Right lobe of liver (tissue), 4 donors: ENCODE data around the gene ST6GALNAC6.
"Not testable (repeated sequence)": the region's sequence is repeated elsewhere in the genome, so short reads cannot be mapped to it uniquely, and the experiment has no call there.

ENCODE experiments used
- POLR2A ChIP-seq: fragments of 450-650 bp; IDR thresholded peaks from one replicate; pipeline ENCODE4 v1.6.1; 2017; ENCODE audit warnings: antibody characterized with exemption, mild to moderate bottlenecking
- TF ChIP-seq, protein P1 (sequence below), 4 donors: fragments of 200-600 bp in 3 of 4; fragments of 450-650 bp in 1 of 4; IDR thresholded peaks; one replicate each; pipeline versions ENCODE4 v1.5.1 to v1.8.0; 2016 to 2022; ENCODE audit warnings: antibody characterized with exemption in 4 of 4, mild to moderate bottlenecking in 2 of 4
- donor health status: DM: no; HTN: no; CAD: no.
- donor health status: DM: no; HTN: no; CAD: no.
- donor health status: DM: no; HTN: yes; CAD: no.

DNA sequence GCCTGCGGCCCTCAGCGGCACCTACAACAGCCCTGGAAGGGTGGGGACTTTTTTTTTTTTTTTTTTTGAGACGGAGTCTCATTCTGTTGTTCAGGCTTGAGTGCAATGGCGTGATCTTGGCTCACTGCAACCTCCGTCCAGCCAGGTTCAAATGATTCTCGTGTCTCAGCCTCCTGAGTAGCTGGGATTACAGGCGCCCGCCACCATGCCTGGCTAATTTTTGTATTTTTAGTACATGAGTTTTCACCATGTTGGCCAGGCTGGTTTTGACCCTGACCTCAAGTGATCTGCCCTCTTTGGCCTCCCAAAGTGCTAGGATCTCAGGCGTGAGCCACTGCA, 29.3 kb downstream of the ST6GALNAC6 start:
- TF ChIP-seq, protein P1, sequence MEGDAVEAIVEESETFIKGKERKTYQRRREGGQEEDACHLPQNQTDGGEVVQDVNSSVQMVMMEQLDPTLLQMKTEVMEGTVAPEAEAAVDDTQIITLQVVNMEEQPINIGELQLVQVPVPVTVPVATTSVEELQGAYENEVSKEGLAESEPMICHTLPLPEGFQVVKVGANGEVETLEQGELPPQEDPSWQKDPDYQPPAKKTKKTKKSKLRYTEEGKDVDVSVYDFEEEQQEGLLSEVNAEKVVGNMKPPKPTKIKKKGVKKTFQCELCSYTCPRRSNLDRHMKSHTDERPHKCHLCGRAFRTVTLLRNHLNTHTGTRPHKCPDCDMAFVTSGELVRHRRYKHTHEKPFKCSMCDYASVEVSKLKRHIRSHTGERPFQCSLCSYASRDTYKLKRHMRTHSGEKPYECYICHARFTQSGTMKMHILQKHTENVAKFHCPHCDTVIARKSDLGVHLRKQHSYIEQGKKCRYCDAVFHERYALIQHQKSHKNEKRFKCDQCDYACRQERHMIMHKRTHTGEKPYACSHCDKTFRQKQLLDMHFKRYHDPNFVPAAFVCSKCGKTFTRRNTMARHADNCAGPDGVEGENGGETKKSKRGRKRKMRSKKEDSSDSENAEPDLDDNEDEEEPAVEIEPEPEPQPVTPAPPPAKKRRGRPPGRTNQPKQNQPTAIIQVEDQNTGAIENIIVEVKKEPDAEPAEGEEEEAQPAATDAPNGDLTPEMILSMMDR (IDR thresholded peaks at IDR 0.05), result not testable (repeated sequence)
- TF ChIP-seq POLR2A, result not testable (repeated sequence)
